HG03432 (cell line): ENCODE results near the gene CPLANE1.
"Not testable (repeated sequence)": the region's sequence is repeated elsewhere in the genome, so short reads cannot be mapped to it uniquely, and the experiment has no call there.

Experiments used
- ATAC-seq: cut with Tn5 transposase; IDR thresholded peaks from one replicate; pipeline ENCODE4 v1.9.1; 2021; ENCODE audit warnings: mild to moderate bottlenecking, moderate library complexity; ENCODE audit not compliant: unreplicated experiment

Gene CPLANE1

GRCh38 chr5:37208883-37209797 lies 40.0 kb downstream of the CPLANE1 start:
- no peak for ATAC-seq

DNA sequence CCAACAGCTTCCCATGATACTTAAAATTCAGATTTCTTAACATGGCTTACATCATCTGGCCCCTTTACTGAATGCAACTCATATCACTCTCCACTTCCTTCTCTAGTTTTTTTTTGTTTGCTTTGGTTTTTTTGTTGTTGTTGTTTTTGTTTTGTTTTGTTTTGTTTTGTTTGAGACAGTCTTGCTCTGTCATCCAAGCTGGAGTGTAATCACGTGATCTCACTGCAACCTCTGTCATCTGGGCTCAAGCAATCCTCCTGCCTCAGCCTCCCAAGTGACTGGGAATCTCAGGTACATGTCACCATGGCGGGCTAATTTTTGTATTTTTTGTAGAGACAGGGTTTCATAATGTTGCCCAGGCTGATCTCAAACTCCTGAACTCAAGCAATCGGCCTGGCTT lies 41.4 kb downstream of the CPLANE1 start:
- ATAC-seq, result no peak

DNA sequence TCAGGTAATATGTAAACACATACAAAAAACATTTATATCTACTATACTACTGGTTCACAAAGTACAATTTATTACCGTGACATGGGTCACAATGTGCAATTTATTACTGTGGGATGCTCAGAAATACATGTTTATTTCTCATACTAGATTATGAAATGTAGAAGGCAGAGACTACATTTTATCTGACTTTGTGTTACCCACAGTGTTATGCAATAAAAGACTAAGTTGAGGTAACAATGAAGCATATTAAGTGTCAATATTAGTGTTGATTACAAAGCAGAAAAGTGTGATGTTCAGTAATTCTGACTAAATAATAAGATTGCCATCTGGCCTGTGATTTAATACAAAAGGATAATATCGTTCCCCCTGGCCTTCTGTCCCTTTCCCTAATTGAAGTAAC lies 42.4 kb downstream of the CPLANE1 start:
- no peak for ATAC-seq

GRCh38 chr5:37198842-37199241 lies 50.3 kb downstream of the CPLANE1 start:
- no peak for ATAC-seq

DNA sequence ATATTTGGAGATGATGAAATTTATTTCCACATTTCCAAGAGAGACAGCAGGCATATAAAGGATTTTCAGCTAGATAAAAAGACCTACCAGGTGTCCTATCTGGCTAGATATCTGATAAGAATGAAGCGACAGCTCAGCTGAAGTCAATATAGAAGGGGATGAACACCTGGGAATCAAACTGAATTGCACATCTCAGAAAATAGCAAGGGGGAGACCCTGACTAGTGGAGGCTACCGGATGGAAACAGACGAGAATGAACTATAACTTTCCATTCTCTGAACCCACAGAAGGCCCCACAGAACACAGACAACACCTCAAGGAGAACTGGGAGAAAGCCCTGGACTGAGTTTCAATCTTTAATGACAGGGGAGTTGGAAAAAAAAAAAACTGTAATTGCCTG lies 51.1 kb downstream of the CPLANE1 start:
- peak; percentile 63 for ATAC-seq

- ATAC-seq, result peak; percentile 94
These were observed 51.7 kb downstream of the CPLANE1 start for GRCh38 chr5:37197340-37198050.

GRCh38 chr5:37190592-37190991 lies 58.6 kb downstream of the CPLANE1 start:
- ATAC-seq, result no peak

GRCh38 chr5:37189355-37189754 lies 59.8 kb downstream of the CPLANE1 start:
- no peak for ATAC-seq

DNA sequence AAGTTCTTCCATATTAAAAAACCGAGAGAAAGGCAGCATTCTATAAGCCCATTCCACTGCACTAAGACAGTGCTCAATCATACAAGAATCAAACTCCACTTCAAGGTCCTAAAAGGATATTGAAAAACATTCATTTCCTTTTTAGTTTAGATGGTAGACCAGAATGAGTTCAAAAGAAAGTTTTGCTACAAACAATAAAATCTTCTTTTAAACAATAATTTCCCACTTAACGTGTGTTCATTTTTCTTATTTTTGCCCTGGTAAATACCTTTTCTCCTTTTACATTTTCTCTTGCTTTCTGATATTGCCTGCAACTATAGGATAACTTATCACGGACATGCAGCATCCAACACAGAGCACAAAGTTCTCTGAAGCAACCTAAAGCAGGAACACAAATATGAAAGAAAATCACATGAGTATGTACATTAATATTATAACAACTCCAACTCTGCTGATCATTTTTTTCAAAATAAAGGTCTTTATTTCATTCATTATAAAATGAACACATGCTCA lies 61.7 kb downstream of the CPLANE1 start:
- ATAC-seq, result no peak

DNA sequence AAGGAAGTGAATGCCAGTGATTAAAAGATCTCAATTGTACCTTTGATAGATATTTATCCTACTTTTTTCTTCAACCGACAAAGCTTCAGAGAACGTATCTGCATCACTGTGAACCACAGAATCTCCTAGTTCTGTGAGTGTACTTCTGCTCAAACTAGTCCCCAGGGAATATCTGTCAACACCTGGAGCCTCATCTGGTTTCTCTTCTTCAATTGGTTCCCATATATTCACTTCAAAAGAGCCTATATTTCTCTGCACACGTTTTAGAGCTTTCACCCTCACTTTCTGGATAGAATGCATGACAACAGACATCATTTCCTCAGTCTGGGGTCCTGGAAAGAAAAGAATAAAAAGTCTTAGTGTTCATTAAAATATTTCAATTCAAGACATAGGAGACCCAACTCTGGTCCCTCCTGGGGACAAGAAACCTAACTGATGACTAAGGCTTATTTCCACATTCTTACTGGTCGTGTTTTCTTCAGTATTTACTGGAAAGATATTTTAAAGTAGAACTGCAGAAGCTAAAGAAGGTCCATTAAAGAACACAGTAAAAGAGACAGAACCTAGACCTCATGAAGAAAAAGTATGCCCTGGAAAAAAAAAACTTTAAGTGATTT lies 64.3 kb downstream of the CPLANE1 start:
- peak; percentile 92 for ATAC-seq

DNA sequence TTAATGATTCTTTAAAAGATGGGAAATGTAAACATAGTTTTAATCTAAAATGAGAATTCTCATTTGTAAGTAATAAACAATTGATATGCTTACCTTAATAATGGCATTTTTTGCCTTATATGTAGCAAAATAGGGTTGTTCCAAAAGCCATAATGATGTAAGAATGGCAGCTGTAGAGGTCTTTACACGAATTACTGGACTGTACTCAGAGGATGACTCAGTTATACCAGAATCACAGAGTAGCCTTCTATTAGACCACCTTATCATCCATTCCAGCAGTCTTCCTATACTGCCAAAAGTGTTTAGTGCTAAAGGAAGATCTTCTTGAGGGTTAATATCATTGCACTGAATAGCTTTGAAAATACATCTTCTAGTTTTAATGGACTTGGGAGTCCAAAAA lies 66.5 kb downstream of the CPLANE1 start:
- no peak for ATAC-seq

GRCh38 chr5:37174928-37175327 lies 74.2 kb downstream of the CPLANE1 start:
- ATAC-seq, result no peak

- no peak for ATAC-seq
These were observed 76.2 kb downstream of the CPLANE1 start for GRCh38 chr5:37172957-37173356.

DNA sequence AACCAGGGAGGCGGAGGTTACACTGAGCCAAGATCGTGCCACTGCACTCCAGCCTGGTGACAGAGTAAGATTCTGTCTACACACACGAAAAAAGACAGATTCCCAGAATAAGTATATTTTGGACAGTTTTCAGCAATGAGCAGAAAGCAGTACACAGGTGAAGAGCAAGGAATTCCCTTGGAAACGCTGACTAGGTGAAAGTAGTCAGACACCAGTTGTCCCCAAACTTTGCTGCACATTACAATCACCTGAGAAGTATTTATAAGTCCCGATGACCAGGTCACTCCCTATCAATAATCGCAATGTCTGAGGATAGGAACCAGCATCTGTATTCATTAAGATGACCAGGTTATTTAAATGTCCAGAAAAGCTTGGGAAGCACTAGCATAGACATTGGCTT lies 78.3 kb downstream of the CPLANE1 start:
- ATAC-seq, result no peak

DNA sequence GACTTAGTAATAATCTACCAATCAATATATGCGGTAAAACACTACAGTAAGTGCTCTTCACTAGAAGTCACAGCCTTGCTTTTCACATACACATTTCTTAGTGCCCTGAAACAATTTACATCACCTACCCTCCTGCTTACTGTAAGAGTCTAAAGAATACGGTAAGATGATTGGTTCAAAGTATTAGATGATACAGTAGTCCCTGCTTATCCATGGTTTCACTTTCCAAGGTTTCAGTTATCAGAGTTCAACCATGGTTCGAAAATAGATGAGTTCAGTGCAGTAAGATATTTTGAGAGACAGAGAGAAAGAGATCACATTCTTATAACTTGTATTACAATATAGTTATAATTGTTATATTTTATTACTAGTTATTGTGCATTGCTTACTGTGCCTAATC lies 83.0 kb downstream of the CPLANE1 start:
- no peak for ATAC-seq

DNA sequence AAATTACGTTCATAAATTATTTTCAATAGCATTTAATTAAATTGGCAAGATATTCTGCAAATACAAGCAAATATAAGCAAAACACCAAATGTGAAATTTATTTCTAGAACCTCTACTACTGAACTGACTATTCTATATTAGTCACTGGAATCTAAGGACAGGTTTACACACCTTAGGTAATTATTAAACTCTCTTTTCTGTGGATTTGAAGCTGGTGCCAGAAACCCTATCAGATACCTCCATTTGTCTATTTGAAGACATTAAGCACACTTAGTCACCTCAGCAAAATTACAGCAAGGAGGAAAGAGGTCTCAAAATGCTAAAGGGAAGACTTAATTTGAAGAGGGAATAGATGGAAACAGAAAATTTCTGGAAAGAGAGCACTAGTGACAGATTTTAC lies 83.4 kb downstream of the CPLANE1 start:
- no peak for ATAC-seq

DNA sequence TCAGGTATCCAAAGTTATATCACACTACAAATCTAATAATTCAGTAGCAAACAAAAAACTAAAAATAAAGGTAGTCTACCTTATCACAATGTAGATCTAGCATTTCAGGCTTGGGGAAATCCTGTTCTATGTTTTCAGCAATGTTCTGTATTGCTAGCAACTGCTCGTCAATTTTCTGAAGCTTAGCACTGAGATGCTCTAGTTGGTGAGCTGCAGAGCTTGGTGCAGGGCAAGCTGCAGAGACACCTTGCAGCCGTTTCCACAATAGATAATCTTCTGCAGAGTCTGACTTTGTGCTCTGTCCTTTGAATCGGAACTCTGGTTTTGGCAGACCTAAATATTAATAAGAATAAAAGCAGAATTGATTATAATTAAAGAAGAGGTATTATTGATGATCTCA lies 95.5 kb downstream of the CPLANE1 start:
- no peak for ATAC-seq

GRCh38 chr5:37146896-37147295 lies 102.3 kb downstream of the CPLANE1 start:
- no peak for ATAC-seq

- no peak for ATAC-seq
These were observed 112.5 kb downstream of the CPLANE1 start for GRCh38 chr5:37136694-37137093.

DNA sequence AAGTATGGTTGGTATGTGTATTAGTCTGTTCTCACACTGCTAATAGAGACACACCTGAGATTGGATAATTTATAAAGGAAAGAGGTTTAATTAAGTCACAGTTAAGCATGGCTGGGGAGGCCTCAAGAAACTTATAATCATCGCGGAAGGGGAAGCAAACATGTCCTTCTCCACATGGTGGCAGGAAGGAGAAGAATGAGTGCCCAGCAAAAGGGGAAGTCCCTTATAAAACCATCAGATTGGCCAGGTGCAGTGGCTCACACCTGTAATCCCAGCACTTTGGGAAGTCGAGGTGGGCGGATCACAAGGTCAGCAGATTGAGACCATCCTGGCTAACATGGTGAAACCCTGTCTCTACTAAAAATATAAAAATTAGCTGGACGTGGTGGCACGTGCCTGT lies 113.9 kb downstream of the CPLANE1 start:
- not testable (repeated sequence) for ATAC-seq

DNA sequence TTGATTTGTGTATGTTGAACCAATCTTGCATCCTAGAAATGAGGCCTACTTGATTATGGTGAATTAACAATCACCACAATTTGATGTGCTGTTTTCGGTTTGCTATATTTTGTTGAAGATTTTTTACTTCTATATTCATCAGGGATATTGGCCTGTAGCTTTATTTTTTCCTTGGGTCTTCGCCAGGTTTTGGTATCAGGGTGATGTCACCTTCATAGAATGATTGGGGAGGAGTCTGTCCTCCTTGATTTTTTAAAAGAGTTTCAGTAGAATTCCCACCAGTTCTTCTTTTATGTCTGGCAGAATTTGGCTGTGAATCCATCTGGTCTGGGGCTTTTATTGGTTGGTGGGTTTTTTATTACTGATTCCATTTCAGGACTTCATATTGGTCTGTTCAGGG lies 115.2 kb downstream of the CPLANE1 start:
- ATAC-seq, result no peak

DNA sequence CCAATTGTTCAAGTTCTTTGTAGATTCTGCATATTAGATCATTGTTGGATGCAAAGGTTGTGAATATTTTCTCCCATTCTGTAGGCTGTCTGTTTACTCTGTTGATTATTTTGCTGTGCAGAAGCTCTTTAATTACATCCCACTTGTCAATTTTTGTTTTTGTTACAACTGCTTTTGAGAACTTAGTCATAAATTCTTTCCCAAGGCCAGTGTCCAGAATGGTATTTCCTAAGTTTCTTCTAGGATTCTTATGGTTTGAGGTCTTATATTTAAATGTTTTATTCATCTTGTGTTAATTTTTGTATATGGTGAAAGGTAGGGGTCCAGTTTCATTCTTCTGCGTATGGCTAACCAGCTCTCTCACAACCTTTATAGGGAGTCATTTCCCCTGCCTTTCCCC lies 116.5 kb downstream of the CPLANE1 start:
- ATAC-seq, result no peak
